ENCODE measurements around the gene ALDH1A3. TPM values are rescaled to one million over a fixed set of nuclear protein-coding genes. Genes with fewer than 3 reads are reported as not detected.

ALDH1A3 gene
- total and polyA plus RNA-seq, 5 donors from 2014 or later = not detected

- Mint-ChIP-seq H3K27me3 (peaks cover 34% of the 10 kb centered on the region), H3K36me3 (no peaks in the 10 kb centered on the region), H3K9me3 (peaks cover 0 to 2% (median 0%) of the 10 kb centered on the region in 7 donors), H3K27ac (no peak overlapping the region), H3K4me3 (no peak overlapping the region), H3K4me1 (no peaks in the 10 kb centered on the region)
- H3K36me3 ChIP-seq (ENCODE audit: control insufficient read depth, insufficient read depth, low read length) = no peaks in the 10 kb centered on the region
- no peak overlapping the region for H3K27ac ChIP-seq (ENCODE audit: insufficient read depth, low read length, poor library complexity, severe bottlenecking)
- H3K4me3 ChIP-seq (ENCODE audit: low read depth, low read length) = no peak overlapping the region
- DNase-seq (no peak), ATAC-seq (ENCODE audit: low read depth in 2 of 2) (no peak)
- H3K27me3 ChIP-seq (ENCODE audit: control insufficient read depth, insufficient read depth, low read length) = peaks cover 14% of the 10 kb centered on the region
- no peaks in the 10 kb centered on the region for H3K9me3 ChIP-seq (ENCODE audit: control insufficient read depth in 2 of 2, low read length in 2 of 2)
- H3K4me1 ChIP-seq (ENCODE audit: control insufficient read depth, insufficient read depth, low read length, poor library complexity, severe bottlenecking) = no peaks in the 10 kb centered on the region
Observed at GRCh38 chr15:100890051-100890720, 10.6 kb downstream of the ALDH1A3 start.

GRCh38 chr15:100890850-100891249 is 11.2 kb downstream of the ALDH1A3 start:
- Histone ChIP-seq H3K27me3 (ENCODE audit: control insufficient read depth, insufficient read depth, low read length) (peaks cover 12% of the 10 kb centered on the region), H3K36me3 (ENCODE audit: control insufficient read depth, insufficient read depth, low read length) (no peaks in the 10 kb centered on the region), H3K9me3 (ENCODE audit: control insufficient read depth in 2 of 2, low read length in 2 of 2) (no peaks in the 10 kb centered on the region), H3K4me1 (ENCODE audit: control insufficient read depth, insufficient read depth, low read length, poor library complexity, severe bottlenecking) (no peaks in the 10 kb centered on the region), H3K27ac (ENCODE audit: insufficient read depth, low read length, poor library complexity, severe bottlenecking) (no peak overlapping the region), H3K4me3 (ENCODE audit: low read depth, low read length) (no peak overlapping the region)
- Mint-ChIP-seq H3K36me3 (no peaks in the 10 kb centered on the region), H3K27me3 (peaks cover 34% of the 10 kb centered on the region), H3K4me1 (no peaks in the 10 kb centered on the region), H3K4me3 (no peak overlapping the region), H3K27ac (no peak overlapping the region), H3K9me3 (peaks cover 0 to 2% (median 0%) of the 10 kb centered on the region in 7 donors)
- ATAC-seq (ENCODE audit: low read depth in 2 of 2) (no peak), DNase-seq (no peak)

- ATAC-seq (ENCODE audit: low read depth in 2 of 2) = no peak
- peaks cover 11% of the 10 kb centered on the region for H3K27me3 ChIP-seq (ENCODE audit: control insufficient read depth, insufficient read depth, low read length)
- no peak overlapping the region for H3K27ac ChIP-seq (ENCODE audit: insufficient read depth, low read length, poor library complexity, severe bottlenecking)
- no peak for DNase-seq
- H3K4me3 ChIP-seq (ENCODE audit: low read depth, low read length) = no peak overlapping the region
- Mint-ChIP-seq H3K27me3 (peaks cover 34% of the 10 kb centered on the region), H3K36me3 (no peaks in the 10 kb centered on the region), H3K4me3 (no peak overlapping the region), H3K9me3 (peaks cover 0 to 2% (median 0%) of the 10 kb centered on the region in 7 donors), H3K27ac (no peak overlapping the region), H3K4me1 (no peaks in the 10 kb centered on the region)
- no peaks in the 10 kb centered on the region for H3K4me1 ChIP-seq (ENCODE audit: control insufficient read depth, insufficient read depth, low read length, poor library complexity, severe bottlenecking)
- H3K36me3 ChIP-seq (ENCODE audit: control insufficient read depth, insufficient read depth, low read length) = no peaks in the 10 kb centered on the region
- H3K9me3 ChIP-seq (ENCODE audit: control insufficient read depth in 2 of 2, low read length in 2 of 2) = no peaks in the 10 kb centered on the region
Observed at GRCh38 chr15:100891307-100892012, 11.8 kb downstream of the ALDH1A3 start.

GRCh38 chr15:100892013-100892355 is 12.4 kb downstream of the ALDH1A3 start:
- Mint-ChIP-seq H3K36me3 (no peaks in the 10 kb centered on the region), H3K9me3 (peaks cover 0 to 2% (median 0%) of the 10 kb centered on the region in 7 donors), H3K27ac (no peak overlapping the region), H3K27me3 (peaks cover 34% of the 10 kb centered on the region), H3K4me1 (no peaks in the 10 kb centered on the region), H3K4me3 (no peak overlapping the region)
- ATAC-seq (ENCODE audit: low read depth in 2 of 2) (no peak), DNase-seq (no peak)
- no peaks in the 10 kb centered on the region for H3K9me3 ChIP-seq (ENCODE audit: control insufficient read depth in 2 of 2, low read length in 2 of 2)
- H3K4me1 ChIP-seq (ENCODE audit: control insufficient read depth, insufficient read depth, low read length, poor library complexity, severe bottlenecking) = no peaks in the 10 kb centered on the region
- no peak overlapping the region for H3K27ac ChIP-seq (ENCODE audit: insufficient read depth, low read length, poor library complexity, severe bottlenecking)
- no peaks in the 10 kb centered on the region for H3K36me3 ChIP-seq (ENCODE audit: control insufficient read depth, insufficient read depth, low read length)
- peaks cover 11% of the 10 kb centered on the region for H3K27me3 ChIP-seq (ENCODE audit: control insufficient read depth, insufficient read depth, low read length)
- H3K4me3 ChIP-seq (ENCODE audit: low read depth, low read length) = no peak overlapping the region

- Mint-ChIP-seq H3K9me3 (peaks cover 0 to 2% (median 0%) of the 10 kb centered on the region in 7 donors), H3K27me3 (peaks cover 23% of the 10 kb centered on the region), H3K4me1 (no peaks in the 10 kb centered on the region), H3K36me3 (no peaks in the 10 kb centered on the region), H3K4me3 (no peak overlapping the region), H3K27ac (no peak overlapping the region)
- H3K27me3 ChIP-seq (ENCODE audit: control insufficient read depth, insufficient read depth, low read length) = peaks cover 11% of the 10 kb centered on the region
- H3K4me1 ChIP-seq (ENCODE audit: control insufficient read depth, insufficient read depth, low read length, poor library complexity, severe bottlenecking) = no peaks in the 10 kb centered on the region
- H3K9me3 ChIP-seq (ENCODE audit: control insufficient read depth in 2 of 2, low read length in 2 of 2) = no peaks in the 10 kb centered on the region
- no peaks in the 10 kb centered on the region for H3K36me3 ChIP-seq (ENCODE audit: control insufficient read depth, insufficient read depth, low read length)
- no peak for ATAC-seq (ENCODE audit: low read depth in 2 of 2)
- no peak for DNase-seq
- no peak overlapping the region for H3K4me3 ChIP-seq (ENCODE audit: low read depth, low read length)
- H3K27ac ChIP-seq (ENCODE audit: insufficient read depth, low read length, poor library complexity, severe bottlenecking) = no peak overlapping the region
Observed at GRCh38 chr15:100893261-100893963, 13.8 kb downstream of the ALDH1A3 start.

GRCh38 chr15:100893964-100894295 is 14.3 kb downstream of the ALDH1A3 start:
- no peak for DNase-seq
- Mint-ChIP-seq H3K27ac (no peak overlapping the region), H3K4me1 (no peaks in the 10 kb centered on the region), H3K9me3 (peaks cover 0 to 2% (median 0%) of the 10 kb centered on the region in 7 donors), H3K36me3 (no peaks in the 10 kb centered on the region), H3K4me3 (no peak overlapping the region), H3K27me3 (peaks cover 21% of the 10 kb centered on the region)
- no peak overlapping the region for H3K4me3 ChIP-seq (ENCODE audit: low read depth, low read length)
- H3K27ac ChIP-seq (ENCODE audit: insufficient read depth, low read length, poor library complexity, severe bottlenecking) = no peak overlapping the region
- ATAC-seq (ENCODE audit: low read depth in 2 of 2) = no peak
- H3K9me3 ChIP-seq (ENCODE audit: control insufficient read depth in 2 of 2, low read length in 2 of 2) = no peaks in the 10 kb centered on the region
- H3K4me1 ChIP-seq (ENCODE audit: control insufficient read depth, insufficient read depth, low read length, poor library complexity, severe bottlenecking) = no peaks in the 10 kb centered on the region
- H3K27me3 ChIP-seq (ENCODE audit: control insufficient read depth, insufficient read depth, low read length) = peaks cover 10% of the 10 kb centered on the region
- H3K36me3 ChIP-seq (ENCODE audit: control insufficient read depth, insufficient read depth, low read length) = no peaks in the 10 kb centered on the region

GRCh38 chr15:100895721-100896120 is 16.1 kb downstream of the ALDH1A3 start:
- Mint-ChIP-seq H3K4me1 (no peaks in the 10 kb centered on the region), H3K27me3 (peaks cover 17% of the 10 kb centered on the region), H3K27ac (no peak overlapping the region), H3K4me3 (no peak overlapping the region), H3K36me3 (no peaks in the 10 kb centered on the region), H3K9me3 (peaks cover 0 to 2% (median 0%) of the 10 kb centered on the region in 7 donors)
- no peaks in the 10 kb centered on the region for H3K9me3 ChIP-seq (ENCODE audit: control insufficient read depth in 2 of 2, low read length in 2 of 2)
- ATAC-seq (ENCODE audit: low read depth in 2 of 2) = no peak
- no peak for DNase-seq
- H3K27ac ChIP-seq (ENCODE audit: insufficient read depth, low read length, poor library complexity, severe bottlenecking) = no peak overlapping the region
- no peak overlapping the region for H3K4me3 ChIP-seq (ENCODE audit: low read depth, low read length)
- H3K27me3 ChIP-seq (ENCODE audit: control insufficient read depth, insufficient read depth, low read length) = peaks cover 4% of the 10 kb centered on the region
- no peaks in the 10 kb centered on the region for H3K36me3 ChIP-seq (ENCODE audit: control insufficient read depth, insufficient read depth, low read length)
- no peaks in the 10 kb centered on the region for H3K4me1 ChIP-seq (ENCODE audit: control insufficient read depth, insufficient read depth, low read length, poor library complexity, severe bottlenecking)
